KMS-11 (cell line): ENCODE data around the gene U2AF1L4.

Experiments
- H2AFZ ChIP-seq: fragments of 200-600 bp; sonication (generic); 2 replicates; pipeline ENCODE4 v1.6.1; 2016; ENCODE audit warnings: antibody characterized with exemption, mixed run types, low read depth
- H3K27ac ChIP-seq: fragments of 200-600 bp; sonication (generic); 2 replicates; pipeline ENCODE4 v1.6.1; 2016; ENCODE audit warnings: mild to moderate bottlenecking, mixed run types
- H3K27me3 ChIP-seq: fragments of 200-600 bp; sonication (generic); 2 replicates; pipeline ENCODE4 v1.6.1; 2017; ENCODE audit warnings: mild to moderate bottlenecking, low read depth, mixed run types, moderate library complexity; ENCODE audit not compliant: insufficient read depth
- H3K36me3 ChIP-seq: fragments of 200-600 bp; sonication (generic); 2 replicates; pipeline ENCODE4 v1.6.1; 2017; ENCODE audit warnings: mild to moderate bottlenecking, mixed run types; ENCODE audit not compliant: insufficient read depth
- H3K4me1 ChIP-seq: fragments of 200-600 bp; sonication (generic); 2 replicates; pipeline ENCODE4 v1.6.1; 2016; ENCODE audit warnings: mild to moderate bottlenecking, low read depth, mixed run types; ENCODE audit not compliant: poor library complexity, severe bottlenecking
- H3K4me2 ChIP-seq: fragments of 200-600 bp; sonication (generic); 2 replicates; pipeline ENCODE4 v1.7.0; 2016; ENCODE audit warnings: mild to moderate bottlenecking, mixed run types
- H3K4me3 ChIP-seq: fragments of 200-600 bp; sonication (generic); IDR thresholded peaks from 2 replicates; pipeline ENCODE4 v1.6.1; 2017; ENCODE audit warnings: low read depth, low read length, mixed read lengths; ENCODE audit not compliant: insufficient read depth
- H3K79me2 ChIP-seq: fragments of 200-600 bp; sonication (generic); 2 replicates; pipeline ENCODE4 v1.6.1; 2016; ENCODE audit warnings: low read depth, mixed run types; ENCODE audit not compliant: insufficient read depth
- H3K9ac ChIP-seq: fragments of 200-600 bp; sonication (generic); 2 replicates; pipeline ENCODE4 v1.6.1; 2016; ENCODE audit warnings: mild to moderate bottlenecking, mixed run types
- H4K20me1 ChIP-seq: fragments of 200-600 bp; sonication (generic); 2 replicates; pipeline ENCODE4 v1.6.1; 2016; ENCODE audit warnings: mild to moderate bottlenecking, mixed run types; ENCODE audit not compliant: insufficient read depth
- TF ChIP-seq, protein P1 (sequence below): fragments of 200-600 bp; sonication (generic); conservative IDR thresholded peaks from 2 replicates; pipeline ENCODE4 v1.6.1; 2017; ENCODE audit warnings: low read depth, mild to moderate bottlenecking, antibody characterized with exemption, low read length, moderate library complexity, mixed read lengths

U2AF1L4 gene

DNA sequence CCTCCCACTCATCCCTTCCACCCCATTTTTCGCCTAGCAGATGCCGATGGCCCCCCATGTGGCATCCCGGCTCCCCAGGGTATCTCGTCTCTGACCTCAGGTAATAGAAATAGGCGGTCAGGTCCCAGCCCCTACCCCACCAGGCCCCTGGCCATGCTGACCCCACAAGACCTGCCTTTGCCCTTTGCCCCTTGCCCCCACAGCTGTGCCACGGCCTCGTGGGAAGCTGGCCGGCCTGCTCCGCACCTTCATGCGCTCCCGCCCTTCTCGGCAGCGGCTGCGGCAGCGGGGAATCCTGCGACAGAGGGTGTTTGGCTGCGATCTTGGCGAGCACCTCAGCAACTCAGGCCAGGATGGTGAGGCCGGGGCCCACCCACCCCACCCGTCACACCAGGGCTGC, 35.5 kb upstream of the U2AF1L4 start:
- H4K20me1 ChIP-seq = no peaks in the 10 kb centered on the region
- TF ChIP-seq, protein P1, sequence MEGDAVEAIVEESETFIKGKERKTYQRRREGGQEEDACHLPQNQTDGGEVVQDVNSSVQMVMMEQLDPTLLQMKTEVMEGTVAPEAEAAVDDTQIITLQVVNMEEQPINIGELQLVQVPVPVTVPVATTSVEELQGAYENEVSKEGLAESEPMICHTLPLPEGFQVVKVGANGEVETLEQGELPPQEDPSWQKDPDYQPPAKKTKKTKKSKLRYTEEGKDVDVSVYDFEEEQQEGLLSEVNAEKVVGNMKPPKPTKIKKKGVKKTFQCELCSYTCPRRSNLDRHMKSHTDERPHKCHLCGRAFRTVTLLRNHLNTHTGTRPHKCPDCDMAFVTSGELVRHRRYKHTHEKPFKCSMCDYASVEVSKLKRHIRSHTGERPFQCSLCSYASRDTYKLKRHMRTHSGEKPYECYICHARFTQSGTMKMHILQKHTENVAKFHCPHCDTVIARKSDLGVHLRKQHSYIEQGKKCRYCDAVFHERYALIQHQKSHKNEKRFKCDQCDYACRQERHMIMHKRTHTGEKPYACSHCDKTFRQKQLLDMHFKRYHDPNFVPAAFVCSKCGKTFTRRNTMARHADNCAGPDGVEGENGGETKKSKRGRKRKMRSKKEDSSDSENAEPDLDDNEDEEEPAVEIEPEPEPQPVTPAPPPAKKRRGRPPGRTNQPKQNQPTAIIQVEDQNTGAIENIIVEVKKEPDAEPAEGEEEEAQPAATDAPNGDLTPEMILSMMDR = no peak
- no peak overlapping the region for H3K4me3 ChIP-seq
- 0 out of 2 replicates have a peak, but pooled peaks cover 8% of the 10 kb centered on the region for H3K79me2 ChIP-seq
- no peaks in the 10 kb centered on the region for H3K36me3 ChIP-seq
- peaks cover 7% of the 10 kb centered on the region for H3K4me1 ChIP-seq
- no peak overlapping the region for H3K9ac ChIP-seq
- no peak overlapping the region for H2AFZ ChIP-seq
- no peak overlapping the region for H3K4me2 ChIP-seq
- H3K27ac ChIP-seq = no peak overlapping the region
- no peaks in the 10 kb centered on the region for H3K27me3 ChIP-seq

DNA sequence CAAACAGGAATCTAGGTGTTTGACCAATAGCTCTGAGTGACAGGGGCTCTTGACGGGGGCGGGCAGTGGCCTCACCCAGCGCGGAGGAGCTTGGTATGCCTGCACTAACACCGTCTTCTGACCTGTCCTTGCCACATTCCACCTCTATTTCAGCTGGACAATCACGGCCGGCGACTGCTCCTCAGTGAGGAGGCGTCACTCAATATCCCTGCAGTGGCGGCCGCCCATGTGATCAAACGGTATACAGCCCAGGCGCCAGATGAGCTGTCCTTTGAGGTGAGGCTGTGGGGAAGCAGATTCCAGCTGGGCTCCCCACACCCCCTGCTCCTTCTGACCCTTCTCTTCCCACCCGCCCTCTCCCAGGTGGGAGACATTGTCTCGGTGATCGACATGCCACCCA, 34.8 kb upstream of the U2AF1L4 start:
- H3K4me2 ChIP-seq = no peak overlapping the region
- no peaks in the 10 kb centered on the region for H3K36me3 ChIP-seq
- H3K9ac ChIP-seq = no peak overlapping the region
- no peak overlapping the region for H3K4me3 ChIP-seq
- no peak overlapping the region for H3K27ac ChIP-seq
- H3K4me1 ChIP-seq = peaks cover 7% of the 10 kb centered on the region
- H3K79me2 ChIP-seq = 0 out of 2 replicates have a peak, but pooled peaks cover 8% of the 10 kb centered on the region
- H2AFZ ChIP-seq = no peak overlapping the region
- no peaks in the 10 kb centered on the region for H3K27me3 ChIP-seq
- no peaks in the 10 kb centered on the region for H4K20me1 ChIP-seq
- TF ChIP-seq, protein P1 = no peak

DNA sequence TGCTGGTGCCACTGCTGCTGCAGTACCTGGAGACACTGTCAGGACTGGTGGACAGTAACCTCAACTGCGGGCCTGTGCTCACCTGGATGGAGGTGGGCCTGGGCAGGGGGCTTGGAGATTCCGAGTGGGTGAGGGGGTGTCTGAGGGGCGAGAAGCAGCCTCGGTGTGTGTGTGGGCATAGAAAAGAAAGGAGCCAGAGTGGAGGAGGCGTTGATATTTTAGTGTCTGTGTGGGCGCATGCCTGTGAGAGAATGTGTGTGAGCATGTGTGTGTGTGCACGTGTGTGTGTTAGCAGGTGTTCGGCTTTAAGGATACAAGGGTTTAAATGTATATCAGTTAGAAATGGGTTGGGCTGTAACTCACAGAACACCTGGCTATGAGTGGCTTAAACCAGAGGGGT, 33.8 kb upstream of the U2AF1L4 start:
- no peak overlapping the region for H3K4me2 ChIP-seq
- H3K4me1 ChIP-seq = peaks cover 10% of the 10 kb centered on the region
- TF ChIP-seq, protein P1 = no peak
- no peak overlapping the region for H3K4me3 ChIP-seq
- 0 out of 2 replicates have a peak, but pooled peaks cover 8% of the 10 kb centered on the region for H3K79me2 ChIP-seq
- H2AFZ ChIP-seq = no peak overlapping the region
- no peak overlapping the region for H3K27ac ChIP-seq
- no peak overlapping the region for H3K9ac ChIP-seq
- no peaks in the 10 kb centered on the region for H4K20me1 ChIP-seq
- no peaks in the 10 kb centered on the region for H3K36me3 ChIP-seq
- no peaks in the 10 kb centered on the region for H3K27me3 ChIP-seq

DNA sequence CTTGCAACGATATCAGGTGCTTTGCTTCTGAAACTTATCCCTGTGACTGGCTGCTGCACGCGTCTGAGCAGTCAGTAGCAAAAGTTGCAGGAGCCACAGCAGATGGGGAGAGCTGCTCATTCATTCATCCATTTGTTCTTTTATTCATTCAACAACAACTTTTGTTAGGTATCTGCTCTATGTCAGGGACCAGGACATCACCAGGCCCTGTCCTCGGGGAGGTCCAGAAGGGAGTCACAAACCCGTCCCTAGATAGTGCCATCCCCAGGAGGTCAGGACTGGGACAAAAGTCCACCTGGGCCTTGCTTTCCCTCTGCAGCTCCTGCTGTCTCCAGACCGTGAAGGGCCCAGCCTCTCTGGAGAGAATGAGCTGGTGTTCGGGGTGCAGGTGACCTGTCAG, 32.7 kb upstream of the U2AF1L4 start:
- no peaks in the 10 kb centered on the region for H4K20me1 ChIP-seq
- no peak overlapping the region for H3K9ac ChIP-seq
- no peak overlapping the region for H2AFZ ChIP-seq
- H3K4me2 ChIP-seq = no peak overlapping the region
- H3K79me2 ChIP-seq = 0 out of 2 replicates have a peak, but pooled peaks cover 8% of the 10 kb centered on the region
- H3K4me3 ChIP-seq = no peak overlapping the region
- H3K27me3 ChIP-seq = no peaks in the 10 kb centered on the region
- H3K36me3 ChIP-seq = no peaks in the 10 kb centered on the region
- TF ChIP-seq, protein P1 = no peak
- H3K27ac ChIP-seq = no peak overlapping the region
- peaks cover 10% of the 10 kb centered on the region for H3K4me1 ChIP-seq
